Transverse colon (tissue), 4 donors: ENCODE data around the gene MPST.

ENCODE experiments used
- CTCF ChIP-seq, 5 experiments: fragments of 200-600 bp in 3 of 5; fragments of 450-650 bp in 2 of 5; sonication (generic) in 3 of 5; IDR thresholded peaks; 1 replicate in 2 of 5; 2 replicates in 3 of 5; pipeline ENCODE4 v1.5.1; 2016 to 2017; ENCODE audit warnings: antibody characterized with exemption in 5 of 5, inconsistent platforms in 3 of 5, mild to moderate bottlenecking in 2 of 5, moderate library complexity in 1 of 5
- EP300 ChIP-seq: sonication (generic); formaldehyde crosslinking; IDR thresholded peaks from one replicate; pipeline ENCODE4 v1.6.1; 2017; ENCODE audit warnings: antibody characterized with exemption, low read depth
- POLR2A ChIP-seq: fragments of 450-650 bp; IDR thresholded peaks from one replicate; pipeline ENCODE4 v1.6.1; 2016; ENCODE audit warnings: antibody characterized with exemption, mild to moderate bottlenecking, moderate library complexity
- POLR2AphosphoS5 ChIP-seq, 3 donors: sonication (generic); formaldehyde crosslinking; IDR thresholded peaks; one replicate each; pipeline ENCODE4 v1.6.1; 2016; ENCODE audit warnings: antibody characterized with exemption in 3 of 3

GRCh38 chr22:37002633-37003032 is 16.9 kb upstream of the MPST start:
- TF ChIP-seq POLR2A (no peak), CTCF (IDR thresholded peaks at IDR 0.05) (no peak), EP300 (no peak), POLR2AphosphoS5 (IDR thresholded peaks at IDR 0.05) (no peak)
